CD4-positive, alpha-beta memory T cell (primary cell): ENCODE results near the gene ZNF277. TPM values are rescaled to one million over a fixed set of nuclear protein-coding genes. Genes with fewer than 3 reads are reported as not detected.
A peak's percentile ranks its signal among the peaks of the same experiment; 100 is the strongest.

ENCODE experiments used
- CTCF ChIA-PET: fragments of 350-600 bp; sonication (Branson Sonifier 250); formaldehyde crosslinking; loops from one replicate; lab custom pipeline; 2021; ENCODE audit warnings: inconsistent platforms; ENCODE audit not compliant: partially characterized antibody; lab: Charles Lee
- POLR2A ChIA-PET: fragments of 350-600 bp; sonication (Branson Sonifier 250); formaldehyde crosslinking; loops from one replicate; lab custom pipeline; 2021; ENCODE audit not compliant: partially characterized antibody; lab: Charles Lee
- DNase-seq, 5 donors: peaks; one replicate each; pipeline versions ENCODE4 v3.0.0 to v3.0.0-alpha.2; 2020 to 2022; ENCODE audit warnings: mixed read lengths in 1 of 5
- H3K27ac ChIP-seq: one replicate; pipeline ENCODE4 v1.7.0; 2013; ENCODE audit warnings: low read depth, low read length
- H3K27me3 ChIP-seq: 2 replicates; pipeline ENCODE4 v1.7.0; 2013; ENCODE audit warnings: mild to moderate bottlenecking, low read length, moderate library complexity; ENCODE audit not compliant: insufficient read depth
- H3K36me3 ChIP-seq: 2 replicates; pipeline ENCODE4 v1.7.0; 2013; ENCODE audit warnings: mild to moderate bottlenecking, low read length, moderate library complexity; ENCODE audit not compliant: insufficient read depth
- H3K4me1 ChIP-seq: 2 replicates; pipeline ENCODE4 v1.7.0; 2013; ENCODE audit warnings: mild to moderate bottlenecking, low read length, moderate library complexity; ENCODE audit not compliant: insufficient read depth
- H3K4me3 ChIP-seq, 2 donors: one replicate each; pipeline ENCODE4 v1.7.0; 2013; ENCODE audit warnings: low read length in 2 of 2, mild to moderate bottlenecking in 1 of 2
- H3K9me3 ChIP-seq, 2 donors: one replicate each; pipeline ENCODE4 v1.7.0; 2013; ENCODE audit warnings: low read length in 2 of 2, control low read depth in 1 of 2; ENCODE audit not compliant: control insufficient read depth in 1 of 2
- H3K27ac Mint-ChIP-seq, 7 donors: one replicate each; pipeline ENCODE4 v1.8.0; 2020 to 2021; ENCODE audit warnings: mixed read lengths in 7 of 7, mild to moderate bottlenecking in 6 of 7, inconsistent platforms in 3 of 7, moderate library complexity in 3 of 7
- H3K27me3 Mint-ChIP-seq, 2 donors: one replicate each; pipeline ENCODE4 v1.8.0; 2020 to 2021; ENCODE audit warnings: mixed read lengths in 2 of 2
- H3K36me3 Mint-ChIP-seq, 2 donors: one replicate each; pipeline ENCODE4 v1.8.0; 2020 to 2021; ENCODE audit warnings: mixed read lengths in 2 of 2, inconsistent platforms in 1 of 2, mild to moderate bottlenecking in 1 of 2
- H3K4me1 Mint-ChIP-seq, 4 donors: one replicate each; pipeline ENCODE4 v1.8.0; 2020 to 2021; ENCODE audit warnings: mixed read lengths in 4 of 4, mild to moderate bottlenecking in 1 of 4
- H3K4me3 Mint-ChIP-seq, 8 donors: one replicate each; pipeline ENCODE4 v1.8.0; 2020 to 2021; ENCODE audit warnings: mixed read lengths in 8 of 8, mild to moderate bottlenecking in 7 of 8, moderate library complexity in 6 of 8, inconsistent platforms in 3 of 8
- H3K9me3 Mint-ChIP-seq, 8 donors: one replicate each; pipeline ENCODE4 v1.8.0; 2020 to 2021; ENCODE audit warnings: mixed read lengths in 8 of 8, mild to moderate bottlenecking in 5 of 8, inconsistent platforms in 3 of 8, moderate library complexity in 1 of 8
- intact Hi-C: fragments of 100-400 bp; cut with micrococcal nuclease; formaldehyde crosslinking; loops from one replicate; pipeline ENCODE4 v1.15.1; 2023
- polyA plus RNA-seq, 2 donors: library from polyadenylated mRNA; unstranded; fragments of 300-500 nt; fragmentation: Illumina TruSeq; gene quantifications; one replicate each; pipeline ENCODE4 v1.2.3, GENCODE V29; 2021
- total RNA-seq, 2 experiments: library from RNA; stranded (reverse); gene quantifications; one replicate each; pipeline ENCODE4 v1.2.3, GENCODE V29; 2021

The ZNF277 gene
- total and polyA plus RNA-seq, 4 experiments from 2014 or later = 19.7 to 31.4 (median 25.9) TPM

- no peak overlapping the region for H3K4me3 Mint-ChIP-seq
- Histone ChIP-seq H3K27me3 (no peaks in the 10 kb centered on the region), H3K9me3 (no peaks in the 10 kb centered on the region), H3K36me3 (no peaks in the 10 kb centered on the region), H3K4me1 (no peaks in the 10 kb centered on the region), H3K4me3 (no peak overlapping the region), H3K27ac (no peak overlapping the region)
- intact Hi-C loops = no loop called here
- ChIA-PET POLR2A (no interaction called here), CTCF (interaction anchor here (0.9 kb wide), 1 partner anchor 11 kb away, joined by 3 read pairs; no protein-coding TSS in a partner anchor)
- H3K27me3 Mint-ChIP-seq = no peaks in the 10 kb centered on the region
- peaks cover 0 to 2% (median 0%) of the 10 kb centered on the region in 8 donors for H3K9me3 Mint-ChIP-seq
- peaks cover 8 to 36% of the 10 kb centered on the region in 2 donors for H3K36me3 Mint-ChIP-seq
- no peak for DNase-seq
- H3K27ac Mint-ChIP-seq = peak overlapping the region in 1 of 7 donors; percentile 5
- peaks cover 21 to 44% (median 34%) of the 10 kb centered on the region in 4 donors for H3K4me1 Mint-ChIP-seq
These were observed 16.8 kb downstream of the ZNF277 start for GRCh38 chr7:112223310-112223709.

GRCh38 chr7:112224186-112224585, 17.7 kb downstream of the ZNF277 start:
- ChIA-PET CTCF (no interaction called here), POLR2A (no interaction called here)
- H3K27ac ChIP-seq = no peak overlapping the region
- H3K27me3 ChIP-seq = no peaks in the 10 kb centered on the region
- no peaks in the 10 kb centered on the region for H3K36me3 ChIP-seq
- no peaks in the 10 kb centered on the region for H3K27me3 Mint-ChIP-seq
- peaks cover 18 to 38% (median 27%) of the 10 kb centered on the region in 4 donors for H3K4me1 Mint-ChIP-seq
- H3K4me3 ChIP-seq = no peak overlapping the region
- peaks cover 0 to 2% (median 0%) of the 10 kb centered on the region in 8 donors for H3K9me3 Mint-ChIP-seq
- no peaks in the 10 kb centered on the region for H3K4me1 ChIP-seq
- intact Hi-C loops = no loop called here
- H3K4me3 Mint-ChIP-seq = no peak overlapping the region
- no peak for DNase-seq
- H3K27ac Mint-ChIP-seq = no peak overlapping the region
- H3K9me3 ChIP-seq = no peaks in the 10 kb centered on the region
- H3K36me3 Mint-ChIP-seq = peaks cover 6 to 31% of the 10 kb centered on the region in 2 donors

GRCh38 chr7:112225006-112225405, 18.5 kb downstream of the ZNF277 start:
- Mint-ChIP-seq H3K9me3 (peaks cover 0 to 2% (median 0%) of the 10 kb centered on the region in 8 donors), H3K27ac (no peak overlapping the region), H3K4me3 (no peak overlapping the region), H3K36me3 (peaks cover 6 to 31% of the 10 kb centered on the region in 2 donors), H3K27me3 (no peaks in the 10 kb centered on the region), H3K4me1 (peaks cover 21 to 42% (median 32%) of the 10 kb centered on the region in 4 donors)
- no peak for DNase-seq
- Histone ChIP-seq H3K27me3 (no peaks in the 10 kb centered on the region), H3K4me1 (no peaks in the 10 kb centered on the region), H3K4me3 (no peak overlapping the region), H3K9me3 (no peaks in the 10 kb centered on the region), H3K36me3 (no peaks in the 10 kb centered on the region), H3K27ac (no peak overlapping the region)
- ChIA-PET CTCF (no interaction called here), POLR2A (no interaction called here)
- intact Hi-C loops = no loop called here

- Mint-ChIP-seq H3K36me3 (peaks cover 6 to 23% of the 10 kb centered on the region in 2 donors), H3K4me3 (no peak overlapping the region), H3K27me3 (no peaks in the 10 kb centered on the region), H3K4me1 (peaks cover 21 to 40% (median 28%) of the 10 kb centered on the region in 4 donors), H3K27ac (no peak overlapping the region), H3K9me3 (peaks cover 0 to 2% (median 0%) of the 10 kb centered on the region in 8 donors)
- POLR2A ChIA-PET = no interaction called here
- H3K27me3 ChIP-seq = no peaks in the 10 kb centered on the region
- CTCF ChIA-PET = no interaction called here
- H3K9me3 ChIP-seq = no peaks in the 10 kb centered on the region
- no peak overlapping the region for H3K27ac ChIP-seq
- intact Hi-C loops = no loop called here
- no peaks in the 10 kb centered on the region for H3K36me3 ChIP-seq
- H3K4me1 ChIP-seq = no peaks in the 10 kb centered on the region
- no peak for DNase-seq
- no peak overlapping the region for H3K4me3 ChIP-seq
These were observed 20.3 kb downstream of the ZNF277 start for GRCh38 chr7:112226701-112227276.

- H3K36me3 Mint-ChIP-seq = peaks cover 5 to 18% of the 10 kb centered on the region in 2 donors
- no peaks in the 10 kb centered on the region for H3K27me3 Mint-ChIP-seq
- H3K27me3 ChIP-seq = no peaks in the 10 kb centered on the region
- H3K4me3 ChIP-seq = no peak overlapping the region
- H3K4me1 ChIP-seq = no peaks in the 10 kb centered on the region
- peaks cover 16 to 37% (median 29%) of the 10 kb centered on the region in 4 donors for H3K4me1 Mint-ChIP-seq
- intact Hi-C loops = no loop called here
- peaks cover 0 to 3% (median 0%) of the 10 kb centered on the region in 8 donors for H3K9me3 Mint-ChIP-seq
- no peaks in the 10 kb centered on the region for H3K36me3 ChIP-seq
- H3K4me3 Mint-ChIP-seq = no peak overlapping the region
- CTCF ChIA-PET = no interaction called here
- no peak overlapping the region for H3K27ac Mint-ChIP-seq
- H3K9me3 ChIP-seq = no peaks in the 10 kb centered on the region
- POLR2A ChIA-PET = interaction anchor here (0.6 kb wide), 1 partner anchor 13 kb away, joined by 4 read pairs; no protein-coding TSS in a partner anchor
- no peak overlapping the region for H3K27ac ChIP-seq
- no peak for DNase-seq
These were observed 22.1 kb downstream of the ZNF277 start for GRCh38 chr7:112228632-112229031.

- H3K9me3 ChIP-seq = no peaks in the 10 kb centered on the region
- CTCF ChIA-PET = no interaction called here
- no peak overlapping the region for H3K4me3 ChIP-seq
- Mint-ChIP-seq H3K9me3 (peaks cover 0 to 13% (median 4%) of the 10 kb centered on the region in 8 donors), H3K4me3 (peak overlapping the region in 1 of 8 donors; percentile 32), H3K27me3 (no peaks in the 10 kb centered on the region), H3K36me3 (peaks cover 10 to 23% of the 10 kb centered on the region in 2 donors), H3K4me1 (peaks cover 7 to 20% (median 19%) of the 10 kb centered on the region in 4 donors), H3K27ac (no peak overlapping the region)
- intact Hi-C loops = no loop called here
- no peaks in the 10 kb centered on the region for H3K4me1 ChIP-seq
- H3K36me3 ChIP-seq = no peaks in the 10 kb centered on the region
- DNase-seq = no peak
- H3K27me3 ChIP-seq = no peaks in the 10 kb centered on the region
- no peak overlapping the region for H3K27ac ChIP-seq
- POLR2A ChIA-PET = no interaction called here
These were observed 25.9 kb downstream of the ZNF277 start for GRCh38 chr7:112232212-112232978.

GRCh38 chr7:112233048-112233697, 26.7 kb downstream of the ZNF277 start:
- Mint-ChIP-seq H3K4me1 (peaks cover 5 to 25% (median 15%) of the 10 kb centered on the region in 4 donors), H3K36me3 (peaks cover 14 to 27% of the 10 kb centered on the region in 2 donors), H3K9me3 (peaks cover 0 to 13% (median 4%) of the 10 kb centered on the region in 8 donors), H3K27ac (no peak overlapping the region), H3K4me3 (peak overlapping the region in 1 of 8 donors; percentile 32), H3K27me3 (no peaks in the 10 kb centered on the region)
- Histone ChIP-seq H3K27ac (no peak overlapping the region), H3K36me3 (no peaks in the 10 kb centered on the region), H3K4me3 (no peak overlapping the region), H3K9me3 (no peaks in the 10 kb centered on the region), H3K4me1 (no peaks in the 10 kb centered on the region), H3K27me3 (no peaks in the 10 kb centered on the region)
- ChIA-PET POLR2A (no interaction called here), CTCF (no interaction called here)
- intact Hi-C loops = no loop called here
- DNase-seq = no peak
